22Rv1 (cell line): Measurements from ENCODE around the gene MEIOB.
"Not testable (repeated sequence)": the region's sequence is repeated elsewhere in the genome, so short reads cannot be mapped to it uniquely, and the experiment has no call there.

Experiments
- H3K27ac ChIP-seq: fragments of 450-650 bp; 2 replicates; pipeline ENCODE4 v1.5.1; 2017
- ZFX ChIP-seq: fragments of 450-650 bp; IDR thresholded peaks from 2 replicates; pipeline ENCODE4 v1.6.1; 2017; ENCODE audit warnings: antibody characterized with exemption, borderline replicate concordance
- TF ChIP-seq, protein P1 (sequence below): fragments of 450-650 bp; IDR thresholded peaks from 2 replicates; pipeline ENCODE4 v1.5.1; 2017; ENCODE audit warnings: mild to moderate bottlenecking

Gene MEIOB

GRCh38 chr16:1871974-1872635 is at the start of gene MEIOB:
Gene MEIOB (minus strand): TSS chr16:1872164. CDS start chr16:1868175, 3,989 bp downstream.
- no peak for TF ChIP-seq ZFX
- TF ChIP-seq, protein P1, sequence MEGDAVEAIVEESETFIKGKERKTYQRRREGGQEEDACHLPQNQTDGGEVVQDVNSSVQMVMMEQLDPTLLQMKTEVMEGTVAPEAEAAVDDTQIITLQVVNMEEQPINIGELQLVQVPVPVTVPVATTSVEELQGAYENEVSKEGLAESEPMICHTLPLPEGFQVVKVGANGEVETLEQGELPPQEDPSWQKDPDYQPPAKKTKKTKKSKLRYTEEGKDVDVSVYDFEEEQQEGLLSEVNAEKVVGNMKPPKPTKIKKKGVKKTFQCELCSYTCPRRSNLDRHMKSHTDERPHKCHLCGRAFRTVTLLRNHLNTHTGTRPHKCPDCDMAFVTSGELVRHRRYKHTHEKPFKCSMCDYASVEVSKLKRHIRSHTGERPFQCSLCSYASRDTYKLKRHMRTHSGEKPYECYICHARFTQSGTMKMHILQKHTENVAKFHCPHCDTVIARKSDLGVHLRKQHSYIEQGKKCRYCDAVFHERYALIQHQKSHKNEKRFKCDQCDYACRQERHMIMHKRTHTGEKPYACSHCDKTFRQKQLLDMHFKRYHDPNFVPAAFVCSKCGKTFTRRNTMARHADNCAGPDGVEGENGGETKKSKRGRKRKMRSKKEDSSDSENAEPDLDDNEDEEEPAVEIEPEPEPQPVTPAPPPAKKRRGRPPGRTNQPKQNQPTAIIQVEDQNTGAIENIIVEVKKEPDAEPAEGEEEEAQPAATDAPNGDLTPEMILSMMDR = no peak
- H3K27ac ChIP-seq = no peak within 1 kb of the TSS

GRCh38 chr16:1920727-1921171 is 48.8 kb upstream of the MEIOB start:
- TF ChIP-seq ZFX = no peak
- TF ChIP-seq, protein P1 = no peak

DNA sequence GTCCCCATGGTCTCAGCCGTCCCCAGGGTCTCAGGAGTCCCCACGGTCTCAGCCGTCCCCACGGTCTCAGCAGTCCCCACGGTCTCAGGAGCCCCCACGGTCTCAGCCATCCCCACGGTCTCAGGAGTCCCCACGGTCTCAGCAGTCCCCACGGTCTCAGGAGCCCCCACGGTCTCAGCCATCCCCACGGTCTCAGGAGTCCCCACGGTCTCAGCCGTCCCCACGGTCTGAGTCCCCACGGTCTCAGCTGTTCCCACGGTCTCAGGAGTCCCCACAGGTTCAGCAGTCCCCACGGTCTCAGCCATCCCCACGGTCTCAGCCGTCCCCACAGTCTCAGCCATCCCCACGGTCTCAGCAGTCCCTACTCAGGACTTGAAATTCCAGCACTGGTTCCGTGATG is 48.2 kb upstream of the MEIOB start:
- not testable (repeated sequence) for H3K27ac ChIP-seq

More at GRCh38 chr16:1920727-1921171, 48.8 kb upstream of the MEIOB start:
- H3K27ac ChIP-seq = no peak overlapping the region

DNA sequence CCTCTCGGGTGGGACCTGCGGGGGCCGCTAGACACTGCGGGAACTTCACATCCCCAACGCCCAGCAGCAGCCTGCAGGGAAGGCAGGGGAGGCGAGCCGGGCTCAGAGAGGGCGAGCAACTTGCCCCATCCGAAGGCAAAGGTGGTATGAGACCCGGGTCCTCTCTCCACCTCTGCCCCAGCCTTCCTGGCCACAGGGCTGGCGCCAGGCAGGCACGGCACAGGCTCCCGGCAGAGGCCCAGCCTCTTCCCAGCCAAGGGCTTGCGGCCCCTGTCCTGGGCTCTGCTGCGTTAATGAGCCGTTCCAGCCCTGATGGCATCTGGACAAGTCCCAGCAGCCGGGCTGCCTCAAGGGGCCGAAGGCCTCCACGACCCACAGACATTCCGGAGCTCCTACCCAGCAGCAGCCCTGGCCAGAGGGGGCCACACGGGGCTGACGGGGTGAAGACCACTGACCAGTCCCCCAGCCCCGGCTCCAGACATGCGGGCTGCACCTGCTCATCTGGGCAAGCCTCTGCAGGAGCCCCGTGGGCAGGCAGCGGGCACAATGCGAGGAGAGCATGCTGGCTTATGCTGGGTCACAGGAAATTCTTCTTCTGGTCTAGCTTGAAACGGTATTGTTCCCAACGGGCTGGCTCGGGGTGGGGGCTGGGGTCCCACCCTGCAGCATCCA is 47.5 kb upstream of the MEIOB start:
- H3K27ac ChIP-seq = no peak overlapping the region
- no peak for TF ChIP-seq ZFX
- TF ChIP-seq, protein P1 = no peak

- no peak within 1 kb of the TSS for H3K27ac ChIP-seq
- no peak for TF ChIP-seq ZFX
- TF ChIP-seq, protein P1 = no peak
Observed at GRCh38 chr16:1918351-1919326, 46.7 kb upstream of the MEIOB start, which contains the start of gene HS3ST6. Gene HS3ST6 (minus strand): TSS chr16:1918415. CDS start chr16:1918323, 92 bp downstream.

- TF ChIP-seq, protein P1 = no peak
- TF ChIP-seq ZFX = no peak
- no peak overlapping the region for H3K27ac ChIP-seq
Observed at GRCh38 chr16:1917665-1918350, 45.8 kb upstream of the MEIOB start.

DNA sequence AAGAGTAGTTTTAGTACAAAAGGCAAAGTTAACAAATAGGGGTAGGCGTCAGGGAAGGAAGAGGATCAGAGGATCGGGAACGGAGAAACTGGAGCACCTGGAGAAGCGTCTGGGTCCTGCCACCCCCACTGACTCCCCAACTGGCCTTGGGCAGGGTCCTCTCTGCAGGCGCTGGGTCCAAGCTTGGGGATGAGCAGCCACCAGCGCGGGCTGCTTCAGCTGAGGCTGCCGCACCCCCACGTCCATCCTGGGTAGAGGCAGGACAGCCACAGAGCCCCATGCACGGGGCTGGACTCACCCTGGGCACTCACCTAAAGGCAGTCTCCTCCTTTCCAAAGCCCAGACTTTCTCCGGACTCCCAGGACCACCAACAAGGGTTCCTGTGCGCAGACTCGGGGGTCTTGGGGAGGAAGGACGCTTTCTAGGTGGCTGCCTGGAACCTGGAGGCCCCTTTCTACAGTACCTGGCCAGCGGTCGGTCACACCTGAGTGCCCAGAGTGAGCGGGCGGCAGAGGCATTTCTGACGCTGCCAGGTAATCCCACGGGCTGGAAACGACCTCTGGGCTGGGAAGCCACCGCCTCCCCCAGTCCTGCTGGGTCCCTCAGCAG is 45.2 kb upstream of the MEIOB start:
- TF ChIP-seq, protein P1 = no peak
- no peak for TF ChIP-seq ZFX
- no peak overlapping the region for H3K27ac ChIP-seq
